VCaP (cell line): ENCODE results near the gene TSLP.

ENCODE experiments used
- H3K27ac ChIP-seq: fragments of 450-650 bp; 2 replicates; pipeline ENCODE4 v1.5.1; 2017
- TF ChIP-seq, protein P1 (sequence below): fragments of 450-650 bp; conservative IDR thresholded peaks from 2 replicates; pipeline ENCODE4 v1.5.1; 2017; ENCODE audit warnings: mild to moderate bottlenecking, moderate library complexity

The TSLP gene

DNA sequence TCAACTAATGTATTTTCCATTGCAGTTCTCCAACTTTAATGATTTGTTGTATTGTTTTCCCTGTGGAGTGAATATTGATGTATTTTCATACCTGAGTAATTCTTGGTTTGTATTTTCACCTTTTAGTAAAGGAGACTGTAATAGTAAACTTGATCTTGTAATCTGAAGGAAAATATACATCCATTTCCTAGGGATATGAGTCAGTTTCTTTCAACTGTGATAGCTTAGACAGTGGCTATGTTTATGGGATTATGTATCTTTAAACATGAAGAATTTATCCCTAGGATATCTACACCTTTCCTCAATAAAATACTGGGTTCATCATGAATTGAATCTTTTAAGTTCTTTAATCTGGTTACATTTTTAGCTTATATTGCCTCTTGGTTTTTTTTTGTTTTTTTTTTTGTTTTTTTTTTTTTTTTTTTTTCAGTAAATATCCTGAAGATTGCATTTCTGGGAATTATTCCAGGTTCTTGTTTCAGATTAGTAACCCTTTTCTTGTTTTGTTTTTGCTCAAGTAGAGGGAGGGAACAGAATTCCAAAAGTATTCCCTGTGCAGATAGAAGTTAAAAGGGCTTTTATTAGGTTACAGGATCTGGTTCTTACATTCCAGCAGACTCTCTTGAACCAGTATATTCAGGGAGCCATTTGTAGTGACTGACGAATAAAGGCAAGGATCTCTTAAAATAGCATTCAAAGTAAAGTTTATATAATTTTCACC is 27.7 kb downstream of the TSLP start:
- no peak overlapping the region for H3K27ac ChIP-seq
- TF ChIP-seq, protein P1, sequence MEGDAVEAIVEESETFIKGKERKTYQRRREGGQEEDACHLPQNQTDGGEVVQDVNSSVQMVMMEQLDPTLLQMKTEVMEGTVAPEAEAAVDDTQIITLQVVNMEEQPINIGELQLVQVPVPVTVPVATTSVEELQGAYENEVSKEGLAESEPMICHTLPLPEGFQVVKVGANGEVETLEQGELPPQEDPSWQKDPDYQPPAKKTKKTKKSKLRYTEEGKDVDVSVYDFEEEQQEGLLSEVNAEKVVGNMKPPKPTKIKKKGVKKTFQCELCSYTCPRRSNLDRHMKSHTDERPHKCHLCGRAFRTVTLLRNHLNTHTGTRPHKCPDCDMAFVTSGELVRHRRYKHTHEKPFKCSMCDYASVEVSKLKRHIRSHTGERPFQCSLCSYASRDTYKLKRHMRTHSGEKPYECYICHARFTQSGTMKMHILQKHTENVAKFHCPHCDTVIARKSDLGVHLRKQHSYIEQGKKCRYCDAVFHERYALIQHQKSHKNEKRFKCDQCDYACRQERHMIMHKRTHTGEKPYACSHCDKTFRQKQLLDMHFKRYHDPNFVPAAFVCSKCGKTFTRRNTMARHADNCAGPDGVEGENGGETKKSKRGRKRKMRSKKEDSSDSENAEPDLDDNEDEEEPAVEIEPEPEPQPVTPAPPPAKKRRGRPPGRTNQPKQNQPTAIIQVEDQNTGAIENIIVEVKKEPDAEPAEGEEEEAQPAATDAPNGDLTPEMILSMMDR, result no peak

DNA sequence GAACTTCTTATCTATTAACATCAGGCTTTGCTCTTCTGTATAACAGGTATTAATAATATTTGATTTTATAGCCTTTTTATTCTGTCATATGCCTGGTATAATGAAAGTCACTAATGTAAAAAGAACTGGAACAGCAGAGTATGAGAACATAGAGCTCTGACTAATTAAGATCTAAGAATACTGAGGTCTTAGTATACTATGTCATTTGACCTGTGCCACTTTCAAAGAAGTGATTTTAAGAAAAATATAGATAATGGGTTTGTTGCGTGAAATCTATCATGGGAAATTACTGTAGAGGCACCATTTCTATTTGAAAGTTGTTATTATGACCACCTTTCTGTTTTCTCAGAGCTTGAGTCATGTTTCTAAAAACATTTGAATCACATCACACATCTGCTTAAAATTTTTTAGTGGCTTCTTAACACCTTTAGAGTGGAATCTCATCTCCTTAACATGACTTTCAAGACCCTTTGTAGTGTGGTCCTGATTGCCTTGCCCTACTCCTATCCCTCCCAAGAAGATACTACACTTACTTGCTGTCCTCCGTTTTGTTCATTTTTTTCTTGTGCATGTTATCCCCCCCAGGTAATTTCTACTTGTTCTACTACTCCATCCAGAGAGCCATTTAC is 34.9 kb downstream of the TSLP start:
- TF ChIP-seq, protein P1, result no peak
- H3K27ac ChIP-seq, result no peak overlapping the region

DNA sequence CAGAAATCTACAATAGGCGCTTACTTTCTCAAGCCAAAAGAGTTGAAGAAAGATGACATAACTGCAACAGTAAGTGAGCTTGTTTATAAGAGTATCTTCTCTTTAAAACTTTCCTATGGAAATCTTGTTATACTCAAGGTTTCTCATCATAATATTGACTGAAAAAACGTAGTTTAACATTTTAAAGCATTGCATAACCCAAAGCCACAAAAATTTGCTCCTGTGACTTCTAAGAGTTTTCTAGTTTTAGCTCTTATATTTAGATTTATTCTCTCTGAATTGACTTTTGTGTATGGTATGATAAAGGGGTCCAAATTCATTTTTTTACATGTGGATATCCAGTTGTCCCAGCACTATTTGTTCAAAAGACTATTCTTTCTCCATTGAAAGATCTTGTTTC is 35.9 kb downstream of the TSLP start:
- no peak overlapping the region for H3K27ac ChIP-seq
- TF ChIP-seq, protein P1, result no peak

DNA sequence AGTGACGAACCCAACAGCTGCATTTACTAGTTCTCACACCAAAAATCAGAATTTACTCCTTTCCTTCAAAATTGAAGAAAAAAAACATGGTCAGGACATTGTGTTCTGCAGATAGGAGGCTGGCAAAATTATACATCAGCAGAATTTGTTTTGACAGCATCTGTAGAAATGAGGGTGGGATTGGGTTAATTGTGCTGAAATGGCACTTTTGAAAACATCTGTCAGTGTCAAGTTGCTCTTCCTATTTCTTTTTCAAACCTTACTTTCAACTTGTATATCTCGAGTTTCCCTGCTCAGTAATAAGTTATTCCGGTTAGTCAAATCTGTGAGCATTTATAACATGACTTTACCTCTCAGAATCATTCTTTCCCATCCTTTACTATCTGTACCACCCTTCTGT is 40.4 kb downstream of the TSLP start:
- no peak overlapping the region for H3K27ac ChIP-seq
- TF ChIP-seq, protein P1, result no peak

DNA sequence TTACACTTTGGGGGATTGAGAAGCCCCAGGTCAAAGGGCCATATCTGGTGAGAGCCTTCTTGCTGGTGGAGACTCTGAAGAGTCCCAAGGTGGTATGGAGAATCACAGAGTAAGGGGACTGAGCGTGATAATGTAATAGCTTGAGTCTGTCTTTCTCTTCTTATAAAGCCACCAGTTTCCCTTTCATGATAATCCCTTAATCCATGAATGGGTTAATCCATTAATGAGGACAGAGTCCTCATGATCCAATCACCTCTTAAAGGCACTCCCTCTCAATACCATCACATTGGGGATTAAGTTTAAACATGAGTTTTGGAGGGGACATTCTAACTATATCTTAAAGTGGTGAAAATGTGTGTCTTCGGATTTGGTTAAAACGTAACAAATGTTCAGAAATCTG is 42.2 kb downstream of the TSLP start:
- TF ChIP-seq, protein P1, result no peak
- no peak overlapping the region for H3K27ac ChIP-seq

DNA sequence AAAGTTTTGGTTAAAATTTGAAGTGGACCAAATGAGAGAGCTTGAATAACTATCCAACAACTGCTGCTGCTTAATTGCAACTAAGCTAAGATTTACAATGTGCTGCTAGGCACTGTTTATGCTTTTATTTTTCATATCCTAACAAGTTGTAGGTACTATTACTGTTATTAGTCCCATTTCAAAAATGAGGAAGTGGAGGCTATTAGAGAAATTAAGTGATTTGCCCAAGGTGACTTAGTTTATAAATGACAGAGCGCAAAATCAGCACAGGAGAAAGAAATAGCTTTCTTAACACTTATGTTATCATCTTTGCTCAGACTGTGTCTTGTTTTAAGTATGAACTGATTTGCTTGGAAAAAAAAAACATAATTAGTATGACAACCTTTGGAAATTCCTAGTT is 43.7 kb downstream of the TSLP start:
- no peak overlapping the region for H3K27ac ChIP-seq
- TF ChIP-seq, protein P1, result no peak

DNA sequence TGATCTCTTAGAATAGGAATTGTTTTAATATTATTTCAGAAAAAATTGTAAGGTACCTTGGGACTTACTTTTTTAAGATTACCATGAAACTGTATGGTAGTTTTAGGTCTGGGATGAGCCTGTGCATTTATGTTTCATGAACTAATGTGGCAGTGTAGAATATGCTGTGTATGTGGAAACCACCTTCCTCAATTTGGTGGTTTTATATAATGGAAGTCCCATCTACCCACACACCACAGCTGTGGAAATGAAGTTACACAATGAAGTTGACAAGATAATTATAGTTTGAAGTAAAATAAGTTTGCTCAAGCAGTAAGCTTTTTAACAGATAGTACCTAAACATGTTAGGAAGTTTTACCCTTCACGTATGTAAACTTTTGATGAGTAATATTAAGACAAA is 45.0 kb downstream of the TSLP start:
- TF ChIP-seq, protein P1, result no peak
- H3K27ac ChIP-seq, result no peak overlapping the region
